Large intestine (tissue), 3 donors: Measurements from ENCODE around the gene ZIC5. TPM values are rescaled to one million over a fixed set of nuclear protein-coding genes. Genes with fewer than 3 reads are reported as not detected.

Source experiments
- DNase-seq, 2 donors: peaks; one replicate each; pipeline versions ENCODE4 v3.0.0 to v3.0.0-alpha.2; 2013
- H3K27ac ChIP-seq: one replicate; pipeline ENCODE4 v1.5.1; 2013; ENCODE audit warnings: low read length
- H3K27me3 ChIP-seq: 2 replicates; pipeline ENCODE4 v1.6.1; 2013; ENCODE audit warnings: low read length; ENCODE audit not compliant: control insufficient read depth, insufficient read depth
- H3K36me3 ChIP-seq: 2 replicates; pipeline ENCODE4 v1.6.1; 2013; ENCODE audit warnings: low read length; ENCODE audit not compliant: control insufficient read depth, insufficient read depth
- H3K4me1 ChIP-seq: one replicate; pipeline ENCODE4 v1.6.1; 2013; ENCODE audit warnings: low read length; ENCODE audit not compliant: control insufficient read depth, insufficient read depth
- H3K4me3 ChIP-seq: one replicate; pipeline ENCODE4 v1.5.1; 2013; ENCODE audit warnings: low read length
- H3K9me3 ChIP-seq: one replicate; pipeline ENCODE4 v1.6.1; 2013; ENCODE audit warnings: mild to moderate bottlenecking, low read depth, low read length, moderate library complexity; ENCODE audit not compliant: control insufficient read depth
- WGBS: methylation state at CpG from one replicate; pipeline ENCODE4 v1.1.5; 2013; ENCODE audit warnings: low lambda C conversion rate; ENCODE audit not compliant: insufficient coverage; 5-methylcytosine and 5-hydroxymethylcytosine counted together
- polyA plus RNA-seq: library from polyadenylated mRNA; unstranded; fragments of 120-200 nt; gene quantifications from one replicate; pipeline ENCODE4 v1.2.1, GENCODE V29; 2013

ZIC5 gene
- polyA plus RNA-seq, 1 donor = 0.01 TPM

GRCh38 chr13:99926014-99926731, 45.4 kb downstream of the ZIC5 start:
- no peaks in the 10 kb centered on the region for H3K36me3 ChIP-seq
- DNase-seq = no peak
- H3K9me3 ChIP-seq = no peaks in the 10 kb centered on the region
- H3K4me1 ChIP-seq = no peaks in the 10 kb centered on the region
- no CpG with 5 or more reads among the region's 29 CpGs for WGBS
- H3K27ac ChIP-seq = no peak overlapping the region
- H3K27me3 ChIP-seq = peaks cover 39% of the 10 kb centered on the region
- H3K4me3 ChIP-seq = no peak overlapping the region

GRCh38 chr13:99923877-99924582, 47.5 kb downstream of the ZIC5 start:
- no peak overlapping the region for H3K27ac ChIP-seq
- no peak for DNase-seq
- H3K27me3 ChIP-seq = peaks cover 39% of the 10 kb centered on the region
- H3K9me3 ChIP-seq = no peaks in the 10 kb centered on the region
- WGBS = 100% methylated on average over 2 of the region's 6 CpGs
- no peaks in the 10 kb centered on the region for H3K4me1 ChIP-seq
- H3K36me3 ChIP-seq = no peaks in the 10 kb centered on the region
- no peak overlapping the region for H3K4me3 ChIP-seq

- H3K36me3 ChIP-seq = no peaks in the 10 kb centered on the region
- H3K4me3 ChIP-seq = no peak overlapping the region
- no peak overlapping the region for H3K27ac ChIP-seq
- 60% methylated on average over 1 of the region's 20 CpGs for WGBS
- DNase-seq = no peak
- peaks cover 39% of the 10 kb centered on the region for H3K27me3 ChIP-seq
- H3K9me3 ChIP-seq = no peaks in the 10 kb centered on the region
- no peaks in the 10 kb centered on the region for H3K4me1 ChIP-seq
Observed at GRCh38 chr13:99922631-99923404, 48.7 kb downstream of the ZIC5 start.

GRCh38 chr13:99919132-99919531, 52.4 kb downstream of the ZIC5 start:
- no peaks in the 10 kb centered on the region for H3K36me3 ChIP-seq
- H3K27me3 ChIP-seq = peaks cover 26% of the 10 kb centered on the region
- no peaks in the 10 kb centered on the region for H3K9me3 ChIP-seq
- DNase-seq = no peak
- H3K4me1 ChIP-seq = no peaks in the 10 kb centered on the region
- no peak overlapping the region for H3K27ac ChIP-seq
- H3K4me3 ChIP-seq = no peak overlapping the region
- WGBS = no CpG with 5 or more reads among the region's 2 CpGs

- no peaks in the 10 kb centered on the region for H3K4me1 ChIP-seq
- H3K27ac ChIP-seq = no peak overlapping the region
- H3K9me3 ChIP-seq = no peaks in the 10 kb centered on the region
- WGBS = 80% methylated on average over 1 of the region's 10 CpGs
- H3K36me3 ChIP-seq = no peaks in the 10 kb centered on the region
- no peak overlapping the region for H3K4me3 ChIP-seq
- DNase-seq = peak; percentile 31 to 49
- H3K27me3 ChIP-seq = peaks cover 32% of the 10 kb centered on the region
Observed at GRCh38 chr13:99916366-99917103, 55.0 kb downstream of the ZIC5 start.

- Histone ChIP-seq H3K9me3 (no peaks in the 10 kb centered on the region), H3K36me3 (no peaks in the 10 kb centered on the region), H3K4me1 (no peaks in the 10 kb centered on the region), H3K4me3 (no peak overlapping the region), H3K27ac (no peak overlapping the region), H3K27me3 (peaks cover 48% of the 10 kb centered on the region)
- DNase-seq = no peak
- no CpG with 5 or more reads among the region's 7 CpGs for WGBS
Observed at GRCh38 chr13:99913167-99913566, 58.4 kb downstream of the ZIC5 start.

Other genes starting within 250 kb of the ZIC5 start
- 0.37 TPM for gene ZIC2, start 10.0 kb upstream of the ZIC5 start, polyA plus RNA-seq
- gene PCCA, start 117.3 kb upstream of the ZIC5 start, polyA plus RNA-seq = 20.0 TPM